ENCODE measurements around the gene PGM1. TPM values are rescaled to one million over a fixed set of nuclear protein-coding genes. Genes with fewer than 3 reads are reported as not detected.

The PGM1 gene
- total RNA-seq, 1 experiment from 2014 or later: 10.7 TPM

- no peak for DNase-seq (ENCODE audit: low spot score)
- Histone ChIP-seq H3K27me3 (replicated peaks; ENCODE audit: insufficient read depth, low read depth, low read length, poor library complexity) (no peaks in the 10 kb centered on the region), H3K4me3 (ENCODE audit: low read depth, low read length, poor library complexity, severe bottlenecking) (no peak overlapping the region), H3K4me1 (ENCODE audit: insufficient read depth, low read length, poor library complexity, severe bottlenecking) (no peaks in the 10 kb centered on the region), H3K27ac (ENCODE audit: low read depth, low read length, poor library complexity, severe bottlenecking) (no peak overlapping the region), H3K36me3 (ENCODE audit: insufficient read depth, low read length, poor library complexity, severe bottlenecking) (no peaks in the 10 kb centered on the region), H3K9me3 (ENCODE audit: low read depth, low read length, poor library complexity, severe bottlenecking) (no peaks in the 10 kb centered on the region)
- POLR2A ChIA-PET (ENCODE audit: low non-redundant PET): no interaction called here
- no TSS peak for BruUV-seq (replicated peaks)
- intact Hi-C loops (cut with micrococcal nuclease; ENCODE audit: unreplicated experiment): no loop called here
- CTCF ChIA-PET: no interaction called here
- TF ChIP-seq EZH2 (IDR thresholded peaks at IDR 0.05; ENCODE audit: borderline replicate concordance, low read depth, low read length, poor library complexity, severe bottlenecking) (no peak), CTCF (conservative IDR thresholded peaks at IDR 0.05; ENCODE audit: low read depth, low read length) (no peak)
Measured at GRCh38 chr1:63677497-63677896, 84.3 kb downstream of the PGM1 start.

- BruUV-seq (replicated peaks): no TSS peak
- no peak for DNase-seq (ENCODE audit: low spot score)
- H3K27ac ChIP-seq (ENCODE audit: low read depth, low read length, poor library complexity, severe bottlenecking): no peak overlapping the region
- ChIA-PET POLR2A (ENCODE audit: low non-redundant PET) (no interaction called here), CTCF (no interaction called here)
- H3K36me3 ChIP-seq (ENCODE audit: insufficient read depth, low read length, poor library complexity, severe bottlenecking): no peaks in the 10 kb centered on the region
- H3K27me3 ChIP-seq (replicated peaks; ENCODE audit: insufficient read depth, low read depth, low read length, poor library complexity): no peaks in the 10 kb centered on the region
- intact Hi-C loops (cut with micrococcal nuclease; ENCODE audit: unreplicated experiment): no loop called here
- TF ChIP-seq EZH2 (IDR thresholded peaks at IDR 0.05; ENCODE audit: borderline replicate concordance, low read depth, low read length, poor library complexity, severe bottlenecking): no peak
- no peak for TF ChIP-seq CTCF (conservative IDR thresholded peaks at IDR 0.05; ENCODE audit: low read depth, low read length)
- no peak overlapping the region for H3K4me3 ChIP-seq (ENCODE audit: low read depth, low read length, poor library complexity, severe bottlenecking)
- no peaks in the 10 kb centered on the region for H3K9me3 ChIP-seq (ENCODE audit: low read depth, low read length, poor library complexity, severe bottlenecking)
- no peaks in the 10 kb centered on the region for H3K4me1 ChIP-seq (ENCODE audit: insufficient read depth, low read length, poor library complexity, severe bottlenecking)
Measured at GRCh38 chr1:63678200-63678599, 85.0 kb downstream of the PGM1 start.

GRCh38 chr1:63679076-63679475 lies 85.9 kb downstream of the PGM1 start:
- intact Hi-C loops (cut with micrococcal nuclease; ENCODE audit: unreplicated experiment): no loop called here
- TF ChIP-seq CTCF (conservative IDR thresholded peaks at IDR 0.05; ENCODE audit: low read depth, low read length) (no peak), EZH2 (IDR thresholded peaks at IDR 0.05; ENCODE audit: borderline replicate concordance, low read depth, low read length, poor library complexity, severe bottlenecking) (no peak)
- BruUV-seq (replicated peaks): no TSS peak
- no peaks in the 10 kb centered on the region for H3K36me3 ChIP-seq (ENCODE audit: insufficient read depth, low read length, poor library complexity, severe bottlenecking)
- no peak overlapping the region for H3K27ac ChIP-seq (ENCODE audit: low read depth, low read length, poor library complexity, severe bottlenecking)
- no peaks in the 10 kb centered on the region for H3K4me1 ChIP-seq (ENCODE audit: insufficient read depth, low read length, poor library complexity, severe bottlenecking)
- H3K9me3 ChIP-seq (ENCODE audit: low read depth, low read length, poor library complexity, severe bottlenecking): no peaks in the 10 kb centered on the region
- ChIA-PET CTCF (no interaction called here), POLR2A (ENCODE audit: low non-redundant PET) (no interaction called here)
- H3K4me3 ChIP-seq (ENCODE audit: low read depth, low read length, poor library complexity, severe bottlenecking): no peak overlapping the region
- H3K27me3 ChIP-seq (replicated peaks; ENCODE audit: insufficient read depth, low read depth, low read length, poor library complexity): no peaks in the 10 kb centered on the region
- DNase-seq (ENCODE audit: low spot score): no peak
